Cardiac fibroblast (primary cell): ENCODE measurements around the gene ERG.

ENCODE experiments used
- DNase-seq, 2 donors: peaks; one replicate each; pipeline versions ENCODE4 v3.0.0 to v3.0.0-alpha.2; 2010; ENCODE audit warnings: low read depth in 2 of 2
- H3K4me3 ChIP-seq, 2 donors: replicated peaks in 1 of 2; 1 replicate in 1 of 2; 2 replicates in 1 of 2; pipeline ENCODE4 v1.5.1; 2011; ENCODE audit warnings: low read depth in 2 of 2, low read length in 2 of 2, mild to moderate bottlenecking in 2 of 2, moderate library complexity in 1 of 2
- CTCF ChIP-seq: IDR thresholded peaks from one replicate; pipeline ENCODE4 v1.5.1; 2011; ENCODE audit warnings: low read depth, mild to moderate bottlenecking, low read length, inconsistent platforms

Gene ERG

DNA sequence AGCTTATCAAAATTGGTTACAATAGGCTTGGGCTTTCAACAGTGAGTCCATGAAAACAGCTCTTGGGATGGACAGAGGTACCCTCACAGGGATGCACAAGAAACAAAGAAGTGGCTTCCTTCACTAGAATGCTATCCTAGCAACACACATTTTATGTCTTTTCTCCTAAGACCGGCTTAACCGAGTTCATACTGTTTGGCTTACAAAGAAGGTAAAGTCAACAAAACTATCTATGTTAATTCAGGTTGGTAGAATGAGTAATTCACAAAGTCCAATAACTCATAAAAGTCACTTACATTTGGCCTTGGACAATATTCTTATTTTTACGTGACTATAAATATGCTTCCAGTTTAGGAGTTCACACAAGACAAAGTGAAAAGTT is 9.0 kb downstream of the ERG start:
- no peak overlapping the region for H3K4me3 ChIP-seq
- DNase-seq, result no peak
- no peak for TF ChIP-seq CTCF

DNA sequence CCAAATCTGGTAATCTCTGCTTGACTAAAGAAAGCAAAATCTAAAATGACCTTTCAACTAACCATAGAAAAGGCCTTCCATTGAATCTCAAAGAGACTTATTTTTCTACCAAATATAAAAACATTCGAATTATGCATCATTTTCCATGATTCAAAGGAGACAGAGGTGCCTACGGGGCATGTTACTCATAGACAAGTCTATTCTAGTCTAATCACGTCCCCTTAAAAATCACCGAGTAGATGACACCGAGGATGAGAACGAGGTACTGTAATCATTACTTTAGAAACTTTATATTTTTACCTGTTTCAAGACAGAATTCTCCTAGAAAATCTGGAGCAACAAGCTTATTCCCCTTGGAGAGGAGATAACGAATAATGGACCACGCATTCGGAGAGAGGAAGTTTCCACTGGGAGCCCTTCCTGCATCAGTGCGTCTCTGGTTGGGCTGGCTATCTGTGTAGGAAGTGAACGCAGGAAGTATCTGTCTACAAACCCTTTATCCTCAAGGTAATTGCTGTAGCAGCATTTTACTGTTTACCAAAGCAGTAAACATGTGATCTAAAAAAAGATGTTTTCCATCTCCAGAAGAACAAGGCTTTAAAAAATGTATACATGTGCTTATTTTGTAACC is 9.5 kb downstream of the ERG start:
- H3K4me3 ChIP-seq, result no peak overlapping the region
- TF ChIP-seq CTCF, result no peak
- DNase-seq, result peak in 1 of 2 donors; percentile 35

DNA sequence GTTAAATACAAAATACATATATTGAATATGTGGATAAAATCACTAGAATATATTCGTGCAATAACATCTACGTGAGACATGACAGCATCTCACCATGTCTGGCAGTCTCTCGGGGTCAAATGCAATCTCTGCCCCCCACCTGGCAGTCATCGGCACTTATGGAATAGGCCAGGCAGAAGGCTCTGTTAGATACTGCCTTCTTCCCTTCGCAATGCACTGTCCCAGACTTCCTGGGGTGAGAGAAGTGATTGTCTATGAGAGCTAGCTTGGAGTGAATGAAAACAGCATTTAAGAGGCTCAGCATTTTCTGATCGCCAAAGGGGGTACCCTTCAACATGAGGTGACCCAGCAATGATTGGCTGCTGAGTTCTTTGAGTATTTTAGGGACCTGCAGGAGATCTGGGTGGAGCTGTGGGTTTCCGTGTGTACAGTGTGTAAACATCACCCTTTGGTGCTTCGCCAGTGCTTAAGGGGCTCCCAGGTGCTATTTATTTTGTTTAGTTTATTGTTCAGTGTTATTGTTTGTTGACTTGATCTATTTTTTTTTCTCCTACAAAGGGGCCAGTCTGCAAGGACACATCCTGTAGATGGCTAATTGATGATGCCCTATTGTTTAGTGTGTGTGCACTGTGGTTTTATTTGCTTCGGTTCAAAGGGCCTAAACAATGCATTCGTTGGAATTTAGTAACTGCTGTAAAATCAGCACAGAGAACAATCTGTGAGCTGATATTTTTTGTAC is 10.2 kb downstream of the ERG start:
- TF ChIP-seq CTCF, result no peak
- DNase-seq, result peak in 1 of 2 donors; percentile 22
- no peak overlapping the region for H3K4me3 ChIP-seq

- no peak overlapping the region for H3K4me3 ChIP-seq
- DNase-seq, result peak in 1 of 2 donors; percentile 13
- TF ChIP-seq CTCF, result no peak
These were observed 11.6 kb downstream of the ERG start for GRCh38 chr21:38486706-38487105.

DNA sequence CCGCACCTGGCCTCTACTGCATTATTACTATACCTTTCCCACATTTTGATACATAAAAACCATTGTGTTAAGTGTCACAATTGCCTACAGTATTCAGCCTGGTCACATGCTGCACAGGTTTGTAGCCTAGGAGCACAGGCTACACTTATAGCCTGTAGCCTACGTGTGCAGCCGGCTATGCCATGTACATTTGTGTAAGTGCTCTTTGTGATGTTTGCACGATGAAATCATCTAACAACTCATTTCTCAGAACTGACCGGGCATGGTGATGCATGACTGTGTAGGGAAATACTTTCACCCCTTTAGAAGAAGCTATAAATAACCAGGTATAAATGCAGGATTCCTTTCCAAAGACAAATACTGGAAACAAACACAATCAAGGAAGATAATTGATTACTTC is 12.1 kb downstream of the ERG start:
- no peak for TF ChIP-seq CTCF
- no peak overlapping the region for H3K4me3 ChIP-seq
- DNase-seq, result peak; percentile 52 to 92

DNA sequence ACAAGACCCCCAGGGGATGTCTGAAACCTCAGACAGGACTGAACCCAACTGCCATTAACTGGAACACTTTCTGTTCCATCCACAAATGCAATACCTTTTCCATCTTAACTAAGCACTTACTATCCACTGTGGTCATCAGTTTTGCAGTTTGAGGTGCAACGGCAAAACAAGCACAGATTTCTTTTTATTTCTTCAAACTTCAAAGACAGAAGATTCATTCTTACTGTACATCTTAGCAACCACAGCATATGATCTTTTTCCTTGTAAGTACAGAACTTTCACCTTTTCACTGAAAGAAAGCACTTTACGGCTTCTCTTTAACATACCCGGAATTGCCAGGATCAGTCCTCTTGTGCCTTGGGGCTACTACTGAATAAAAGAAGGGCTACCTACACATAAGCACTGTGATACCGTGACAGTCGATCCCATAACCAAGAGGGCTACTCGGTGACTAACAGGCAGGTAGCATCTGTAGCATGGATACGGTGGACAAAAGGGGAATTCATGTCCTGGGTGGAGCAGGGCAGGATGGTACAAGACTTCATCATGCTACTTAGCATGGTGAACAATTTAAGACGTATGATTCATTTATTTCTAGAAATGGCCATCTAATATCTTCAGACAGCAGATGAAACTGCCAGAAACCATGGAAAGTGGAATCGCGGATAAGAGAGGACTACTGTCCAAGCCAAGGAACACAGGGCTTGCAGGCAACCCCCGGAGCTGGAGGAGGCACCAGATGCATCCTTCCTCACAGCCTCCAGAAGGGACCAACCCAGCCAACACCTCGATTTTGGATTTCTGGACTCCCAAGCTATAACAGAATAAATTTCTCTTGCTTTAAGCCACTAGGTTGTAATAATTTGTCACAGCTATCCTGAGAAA is 18.4 kb downstream of the ERG start:
- H3K4me3 ChIP-seq, result no peak overlapping the region
- no peak for DNase-seq
- no peak for TF ChIP-seq CTCF
